Activated T-helper 1 cell treated with anti-CD3 and anti-CD28 coated beads, Interleukin-12 subunit alpha, Interleukin-12 subunit beta, Interleukin-2, Interleukin-4 antibody, amounts not matched to agents 30 ng/mL and 10 ng/mL and 1 ng/mL, durations not matched to agents 14 hours and 24 hours and 36 hours (primary cell): Measurements from ENCODE around the gene GRID2. TPM values are rescaled to one million over a fixed set of nuclear protein-coding genes. Genes with fewer than 3 reads are reported as not detected.

Source experiments
- DNase-seq: peaks from one replicate; pipeline ENCODE4 v3.0.0; 2021; ENCODE audit warnings: low spot score
- H3K27ac Mint-ChIP-seq: one replicate; pipeline ENCODE4 v1.8.0; 2021; ENCODE audit warnings: mild to moderate bottlenecking, mixed read lengths
- H3K27me3 Mint-ChIP-seq: one replicate; pipeline ENCODE4 v1.8.0; 2022; ENCODE audit warnings: mild to moderate bottlenecking, moderate library complexity, mixed read lengths; ENCODE audit not compliant: insufficient read depth
- H3K36me3 Mint-ChIP-seq: one replicate; pipeline ENCODE4 v1.8.0; 2021; ENCODE audit warnings: low read depth, mixed read lengths
- H3K4me1 Mint-ChIP-seq: one replicate; pipeline ENCODE4 v1.8.0; 2021; ENCODE audit warnings: low read depth, mixed read lengths
- H3K4me3 Mint-ChIP-seq: one replicate; pipeline ENCODE4 v1.8.0; 2021; ENCODE audit warnings: mild to moderate bottlenecking, moderate library complexity, mixed read lengths
- H3K9me3 Mint-ChIP-seq: one replicate; pipeline ENCODE4 v1.8.0; 2021; ENCODE audit warnings: mixed read lengths
- intact Hi-C: fragments of 100-400 bp; cut with micrococcal nuclease; formaldehyde crosslinking; loops from one replicate; pipeline ENCODE4 v1.15.1; 2024
- total RNA-seq: library from RNA; stranded (reverse); gene quantifications from 2 replicates; pipeline ENCODE4 v1.2.3, GENCODE V29; 2022

The GRID2 gene
- total RNA-seq, 1 donor from 2014 or later, result not detected

DNA sequence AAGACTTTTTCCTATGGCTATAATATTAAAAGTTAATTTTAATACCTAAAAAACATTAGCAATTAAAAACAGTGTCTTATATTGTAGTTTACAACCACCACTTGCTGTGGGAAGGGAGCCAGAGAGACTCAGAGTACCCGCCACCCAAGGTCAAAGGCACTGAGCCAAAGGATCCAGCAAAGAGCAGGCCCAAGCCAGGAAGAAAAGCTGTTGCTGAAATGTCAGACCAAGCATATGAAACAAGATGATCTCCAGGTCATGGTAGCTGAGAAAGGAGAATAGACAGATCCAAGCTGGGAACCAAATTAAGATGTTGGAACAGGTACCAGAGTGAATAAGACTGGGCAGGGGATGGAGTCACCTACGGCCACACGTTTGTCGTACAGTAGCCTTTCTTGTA lies 1506.0 kb downstream of the GRID2 start:
- Mint-ChIP-seq H3K9me3 (no peaks in the 10 kb centered on the region), H3K4me1 (no peaks in the 10 kb centered on the region), H3K27me3 (no peaks in the 10 kb centered on the region), H3K36me3 (no peaks in the 10 kb centered on the region), H3K4me3 (no peak overlapping the region), H3K27ac (no peak overlapping the region)
- DNase-seq, result no peak
- intact Hi-C loops, result no loop called here

DNA sequence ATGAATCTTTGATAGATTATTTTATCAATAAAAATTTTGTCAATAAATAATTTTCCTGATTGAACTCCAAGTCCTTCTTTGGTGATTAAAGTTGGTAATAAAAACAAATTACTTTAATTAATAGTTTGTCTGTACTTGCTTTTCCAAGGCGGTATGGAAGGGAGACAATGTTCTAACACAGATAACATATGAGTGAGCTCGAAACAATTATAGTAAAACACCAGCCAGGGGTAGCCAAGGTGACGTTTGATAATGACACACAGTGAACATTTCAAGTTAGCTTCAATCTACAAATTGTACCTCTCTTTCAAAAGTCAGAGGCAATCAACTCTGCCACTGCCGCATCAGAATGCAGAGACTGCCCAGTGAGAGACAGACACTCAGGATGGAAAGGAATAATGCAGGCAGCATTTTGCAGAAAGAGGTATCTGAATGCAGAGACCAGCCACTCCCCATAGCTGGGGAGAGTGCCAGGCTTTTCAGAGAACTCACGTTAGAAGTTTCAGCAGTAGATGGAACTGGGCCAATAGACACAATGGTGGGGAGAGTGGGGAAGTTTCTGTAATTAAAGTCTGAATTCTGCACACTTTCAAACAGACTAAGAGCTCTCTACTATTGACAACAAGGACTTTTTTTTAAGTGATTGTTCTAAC lies 1506.7 kb downstream of the GRID2 start:
- DNase-seq, result no peak
- Mint-ChIP-seq H3K27me3 (no peaks in the 10 kb centered on the region), H3K9me3 (no peaks in the 10 kb centered on the region), H3K27ac (no peak overlapping the region), H3K4me1 (no peaks in the 10 kb centered on the region), H3K4me3 (no peak overlapping the region), H3K36me3 (no peaks in the 10 kb centered on the region)
- intact Hi-C loops, result no loop called here

DNA sequence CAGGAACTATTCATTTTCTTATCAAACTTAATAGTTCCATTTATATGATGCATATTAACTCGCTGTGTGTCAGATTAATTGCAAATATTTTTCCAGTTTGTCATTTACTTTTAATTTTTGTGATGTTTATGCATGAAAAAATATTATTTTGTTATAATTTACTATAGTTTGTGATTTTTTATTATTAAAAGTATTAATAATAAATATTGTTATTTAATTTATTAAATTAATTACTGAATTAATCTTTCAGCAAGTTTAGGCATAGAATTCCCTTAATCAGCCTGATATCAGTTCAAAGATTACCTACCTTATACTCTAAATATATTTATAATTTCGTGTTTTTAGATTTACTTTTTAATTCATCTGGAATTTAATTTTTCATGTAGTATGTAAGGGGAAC lies 1509.3 kb downstream of the GRID2 start:
- no peaks in the 10 kb centered on the region for H3K36me3 Mint-ChIP-seq
- no peak for DNase-seq
- H3K9me3 Mint-ChIP-seq, result no peaks in the 10 kb centered on the region
- H3K4me1 Mint-ChIP-seq, result no peaks in the 10 kb centered on the region
- intact Hi-C loops, result no loop called here
- H3K27ac Mint-ChIP-seq, result no peak overlapping the region
- no peak overlapping the region for H3K4me3 Mint-ChIP-seq
- no peaks in the 10 kb centered on the region for H3K27me3 Mint-ChIP-seq

DNA sequence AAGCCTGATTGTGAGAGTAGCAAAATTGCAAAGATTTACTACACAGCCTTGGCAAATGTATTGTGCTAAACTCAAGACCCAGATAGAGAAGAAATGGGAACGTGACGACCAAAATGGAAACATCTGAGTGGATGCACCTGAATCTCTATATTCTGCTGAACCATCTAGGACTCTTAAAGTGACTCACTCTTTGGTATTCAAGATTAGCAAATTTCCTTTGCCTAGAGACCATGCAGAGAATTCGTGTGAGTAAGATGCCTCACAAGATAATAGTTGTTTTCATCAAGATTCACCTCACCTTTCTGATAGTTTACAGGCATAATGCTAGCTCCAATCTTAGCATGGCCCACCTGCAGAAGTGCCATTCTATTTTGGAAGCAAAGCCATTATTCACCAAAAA lies 1510.4 kb downstream of the GRID2 start:
- H3K27ac Mint-ChIP-seq, result no peak overlapping the region
- H3K4me1 Mint-ChIP-seq, result no peaks in the 10 kb centered on the region
- intact Hi-C loops, result no loop called here
- H3K27me3 Mint-ChIP-seq, result no peaks in the 10 kb centered on the region
- no peak overlapping the region for H3K4me3 Mint-ChIP-seq
- DNase-seq, result no peak
- no peaks in the 10 kb centered on the region for H3K36me3 Mint-ChIP-seq
- no peaks in the 10 kb centered on the region for H3K9me3 Mint-ChIP-seq

DNA sequence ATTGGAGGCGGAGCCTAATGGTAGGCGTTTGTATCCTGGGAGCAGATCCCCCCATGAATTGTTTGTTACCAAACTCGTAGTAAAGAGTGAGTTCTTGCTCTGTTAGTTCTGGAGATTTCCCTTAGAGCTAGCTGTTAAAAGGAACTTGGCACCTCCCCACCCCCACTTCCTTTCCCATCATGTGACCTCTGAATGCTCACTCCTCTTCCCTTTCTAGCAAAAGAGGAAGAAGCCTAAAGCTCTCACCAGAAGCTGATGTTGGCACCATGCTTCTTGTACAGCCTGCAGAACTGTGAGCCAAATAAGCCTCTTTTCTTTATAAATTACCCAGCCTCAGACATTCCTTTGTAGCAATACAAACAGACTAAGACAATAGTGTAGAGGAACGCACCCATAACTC lies 1511.0 kb downstream of the GRID2 start:
- no peak for DNase-seq
- H3K27me3 Mint-ChIP-seq, result no peaks in the 10 kb centered on the region
- H3K27ac Mint-ChIP-seq, result no peak overlapping the region
- H3K4me1 Mint-ChIP-seq, result no peaks in the 10 kb centered on the region
- no peak overlapping the region for H3K4me3 Mint-ChIP-seq
- H3K9me3 Mint-ChIP-seq, result no peaks in the 10 kb centered on the region
- intact Hi-C loops, result no loop called here
- H3K36me3 Mint-ChIP-seq, result no peaks in the 10 kb centered on the region
